Gastroesophageal sphincter (tissue), 4 donors: ENCODE data around the gene CEL. TPM values are rescaled to one million over a fixed set of nuclear protein-coding genes. Genes with fewer than 3 reads are reported as not detected.

Experiments used
- ATAC-seq: fragments of 150-250 bp; one replicate; pipeline ENCODE4 v1.9.1; 2016; ENCODE audit warnings: mild to moderate bottlenecking, moderate library complexity
- H3K27ac ChIP-seq, 4 donors: fragments of 200-600 bp; sonication (generic) in 3 of 4; 1 replicate in 3 of 4; 2 replicates in 1 of 4; pipeline ENCODE4 v1.5.1; 2016 to 2019
- H3K27me3 ChIP-seq: fragments of 200-600 bp; sonication (generic); one replicate; pipeline ENCODE4 v1.5.1; 2019
- H3K36me3 ChIP-seq, 2 donors: fragments of 200-600 bp; sonication (generic); one replicate each; pipeline ENCODE4 v1.5.1; 2019; ENCODE audit warnings: control low read depth in 1 of 2
- H3K4me1 ChIP-seq, 3 donors: fragments of 200-600 bp; sonication (generic); 1 replicate in 2 of 3; 2 replicates in 1 of 3; pipeline ENCODE4 v1.5.1; 2016 to 2019; ENCODE audit warnings: control low read depth in 2 of 3
- H3K4me3 ChIP-seq, 2 donors: fragments of 200-600 bp; sonication (generic); one replicate each; pipeline ENCODE4 v1.5.1; 2019; ENCODE audit warnings: mild to moderate bottlenecking in 1 of 2, moderate library complexity in 1 of 2
- H3K9me3 ChIP-seq, 3 donors: fragments of 200-600 bp; sonication (generic); one replicate each; pipeline ENCODE4 v1.5.1; 2017 to 2019; ENCODE audit warnings: control low read depth in 2 of 3
- CTCF ChIP-seq, 4 experiments: fragments of 200-600 bp in 2 of 4; fragments of 450-650 bp in 2 of 4; sonication (generic) in 1 of 4; IDR thresholded peaks; one replicate each; pipeline ENCODE4 v1.5.1; 2017 to 2019; ENCODE audit warnings: antibody characterized with exemption in 4 of 4, mild to moderate bottlenecking in 2 of 4, moderate library complexity in 2 of 4
- EP300 ChIP-seq: sonication (generic); formaldehyde crosslinking; IDR thresholded peaks from one replicate; pipeline ENCODE4 v1.6.1; 2017; ENCODE audit warnings: antibody characterized with exemption, mild to moderate bottlenecking
- POLR2A ChIP-seq, 2 donors: fragments of 450-650 bp; IDR thresholded peaks; one replicate each; pipeline ENCODE4 v1.6.1; 2017; ENCODE audit warnings: antibody characterized with exemption in 2 of 2, mild to moderate bottlenecking in 2 of 2, moderate library complexity in 1 of 2
- POLR2AphosphoS5 ChIP-seq: sonication (generic); formaldehyde crosslinking; IDR thresholded peaks from one replicate; pipeline ENCODE4 v1.6.1; 2017; ENCODE audit warnings: antibody characterized with exemption
- WGBS, 2 donors: methylation state at CpG; one replicate each; pipeline ENCODE4 v1.1.5; 2018; ENCODE audit warnings: low coverage in 1 of 2; 5-methylcytosine and 5-hydroxymethylcytosine counted together
- total RNA-seq, 4 donors: library from RNA; depleted of rRNA; stranded (reverse); fragments of >200 nt; gene quantifications; one replicate each; pipeline ENCODE4 v1.1.0, GENCODE V29; 2016

Gene CEL
- total RNA-seq, 4 donors from 2014 or later, result 0.35 to 0.81 (median 0.62) TPM; not detected in 1

- Histone ChIP-seq H3K4me3 (no peak overlapping the region), H3K27ac (no peak overlapping the region), H3K36me3 (peaks cover 0 to 100% of the 10 kb centered on the region in 2 donors), H3K9me3 (no peaks in the 10 kb centered on the region), H3K27me3 (no peaks in the 10 kb centered on the region), H3K4me1 (peaks cover 0 to 9% (median 0%) of the 10 kb centered on the region in 3 donors)
- no peak for TF ChIP-seq EP300
- TF ChIP-seq POLR2AphosphoS5, result no peak
- no peak for TF ChIP-seq POLR2A (IDR thresholded peaks at IDR 0.05)
- TF ChIP-seq CTCF (IDR thresholded peaks at IDR 0.05), result no peak
- no peak for ATAC-seq
- 53 to 70% methylated on average over 3 to 4 of the region's 15 CpGs for WGBS, 2 donors
Measured at GRCh38 chr9:133104718-133105460, 43.1 kb downstream of the CEL start.

DNA sequence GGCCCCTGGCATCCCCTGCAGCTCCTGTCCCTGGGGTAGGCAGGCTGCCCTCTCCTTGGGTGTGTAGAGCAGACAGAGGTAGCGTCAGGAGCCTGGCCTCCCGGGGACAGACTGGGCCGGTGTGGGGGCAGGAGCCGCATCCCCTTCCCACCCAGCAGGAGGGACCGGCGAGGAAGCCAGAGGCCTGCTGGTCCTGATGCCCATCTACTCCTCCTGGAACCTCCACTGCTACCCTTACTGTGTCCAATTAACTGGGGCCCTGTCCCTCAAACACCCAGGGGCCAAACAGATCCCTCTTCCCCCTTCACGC is 43.6 kb downstream of the CEL start:
- H3K4me3 ChIP-seq, result no peak overlapping the region
- H3K36me3 ChIP-seq, result peaks cover 0 to 100% of the 10 kb centered on the region in 2 donors
- no peak overlapping the region for H3K27ac ChIP-seq
- TF ChIP-seq CTCF (IDR thresholded peaks at IDR 0.05) (no peak), EP300 (no peak), POLR2AphosphoS5 (no peak), POLR2A (IDR thresholded peaks at IDR 0.05) (no peak)
- ATAC-seq, result no peak
- H3K9me3 ChIP-seq, result no peaks in the 10 kb centered on the region
- WGBS, 2 donors, result 100% methylated on average over 2 of the region's 7 CpGs; no CpG with 5 or more reads in 1 of the 2 donors
- H3K27me3 ChIP-seq, result no peaks in the 10 kb centered on the region
- H3K4me1 ChIP-seq, result peaks cover 0 to 9% (median 0%) of the 10 kb centered on the region in 3 donors

- H3K9me3 ChIP-seq, result no peaks in the 10 kb centered on the region
- H3K4me3 ChIP-seq, result no peak overlapping the region
- H3K27ac ChIP-seq, result no peak overlapping the region
- H3K27me3 ChIP-seq, result no peaks in the 10 kb centered on the region
- TF ChIP-seq POLR2AphosphoS5, result no peak
- no peak for ATAC-seq
- peaks cover 0 to 11% (median 0%) of the 10 kb centered on the region in 3 donors for H3K4me1 ChIP-seq
- WGBS, 2 donors, result 83% methylated on average over 1 of the region's 17 CpGs; no CpG with 5 or more reads in 1 of the 2 donors
- H3K36me3 ChIP-seq, result peaks cover 0 to 100% of the 10 kb centered on the region in 2 donors
Measured at GRCh38 chr9:133106511-133107244, 44.9 kb downstream of the CEL start.

GRCh38 chr9:133107245-133107722 is 45.5 kb downstream of the CEL start:
- TF ChIP-seq POLR2A (IDR thresholded peaks at IDR 0.05) (no peak), EP300 (no peak), CTCF (IDR thresholded peaks at IDR 0.05) (no peak), POLR2AphosphoS5 (no peak)
- peaks cover 0 to 99% of the 10 kb centered on the region in 2 donors for H3K36me3 ChIP-seq
- no peak overlapping the region for H3K27ac ChIP-seq
- no CpG with 5 or more reads among the region's 13 CpGs for WGBS, 2 donors
- H3K4me1 ChIP-seq, result peaks cover 0 to 17% (median under 1%) of the 10 kb centered on the region in 3 donors
- H3K4me3 ChIP-seq, result no peak overlapping the region
- no peaks in the 10 kb centered on the region for H3K9me3 ChIP-seq
- ATAC-seq, result no peak
- H3K27me3 ChIP-seq, result no peaks in the 10 kb centered on the region

GRCh38 chr9:133107961-133108793 is 46.4 kb downstream of the CEL start:
- Histone ChIP-seq H3K36me3 (peaks cover 0 to 90% of the 10 kb centered on the region in 2 donors), H3K9me3 (no peaks in the 10 kb centered on the region), H3K4me3 (no peak overlapping the region), H3K4me1 (peaks cover 0 to 26% (median 10%) of the 10 kb centered on the region in 3 donors), H3K27ac (no peak overlapping the region), H3K27me3 (no peaks in the 10 kb centered on the region)
- 90% methylated on average over 2 of the region's 18 CpGs for WGBS, 2 donors
- no peak for ATAC-seq
- TF ChIP-seq EP300 (no peak), POLR2A (IDR thresholded peaks at IDR 0.05) (no peak), CTCF (IDR thresholded peaks at IDR 0.05) (no peak), POLR2AphosphoS5 (no peak)
